ENCODE measurements around the gene RAMACL. TPM values are rescaled to one million over a fixed set of nuclear protein-coding genes. Genes with fewer than 3 reads are reported as not detected.

Gene RAMACL
- total and polyA plus RNA-seq, 2 donors (not counting 1 experiment from before 2014, with no cell fraction given): 2.7 TPM; not detected in 1

DNA sequence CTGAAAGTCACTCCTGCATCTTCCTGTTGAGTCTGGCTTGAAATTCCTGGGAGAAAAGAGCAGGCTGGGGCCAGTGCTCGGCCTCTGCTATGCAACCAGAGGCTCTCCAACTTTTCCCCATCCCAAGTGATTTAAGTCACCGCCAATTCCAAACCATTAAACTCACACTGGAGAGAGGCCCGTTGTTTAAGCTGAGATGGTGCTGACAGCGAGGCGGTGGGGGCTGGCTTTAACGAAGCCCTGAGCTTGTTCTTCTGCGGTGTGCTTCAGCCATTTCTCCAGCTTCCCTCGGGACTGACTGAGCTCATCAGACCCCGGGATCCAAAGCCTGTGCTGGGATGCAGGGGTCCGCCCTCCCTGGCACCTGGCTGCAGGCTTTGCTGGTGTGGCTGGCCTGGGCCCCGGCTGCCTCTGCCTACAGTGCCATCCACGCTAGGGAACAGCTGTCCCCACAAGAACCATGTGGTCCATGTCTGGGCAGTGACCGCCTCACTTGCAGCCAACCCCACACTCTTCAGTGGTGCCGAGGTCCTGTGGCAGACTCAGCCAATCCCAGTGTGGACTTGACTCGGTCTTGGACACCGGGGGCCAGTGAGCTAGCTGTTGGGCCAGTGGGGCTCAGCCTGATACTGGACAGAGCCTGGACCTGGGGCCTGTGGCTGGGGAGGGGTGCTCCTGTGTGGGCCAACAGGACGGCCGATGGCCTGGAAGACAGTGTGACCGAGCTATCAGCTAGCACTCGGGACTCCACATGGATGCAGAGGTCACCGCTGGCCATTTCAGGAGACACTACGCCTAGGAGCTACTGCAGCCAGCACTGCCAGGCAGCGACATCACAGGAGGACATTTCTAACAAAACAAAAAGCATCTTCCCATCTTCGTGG is 21.2 kb downstream of the RAMACL start:
- no peaks in the 10 kb centered on the region for H3K4me1 ChIP-seq (ENCODE audit: control insufficient read depth in 2 of 2, insufficient read depth in 2 of 2, low read length in 2 of 2)
- POLR2A ChIA-PET: no interaction called here
- ATAC-seq (ENCODE audit: low read depth): no peak
- H3K79me2 ChIP-seq (ENCODE audit: control insufficient read depth, insufficient read depth, low read length): no peaks in the 10 kb centered on the region
- H3K36me3 ChIP-seq (replicated peaks in 1 of 2; ENCODE audit: control extremely low read depth in 1 of 2, control insufficient read depth in 1 of 2, extremely low read depth in 1 of 2, insufficient read depth in 2 of 2, low read length in 1 of 2): no peaks in the 10 kb centered on the region
- peaks cover 0 to 7% (median 0%) of the 10 kb centered on the region in 3 donors for H3K9me3 ChIP-seq (ENCODE audit: control extremely low read depth in 1 of 3, control insufficient read depth in 2 of 3, insufficient read depth in 1 of 3, low read length in 2 of 3)
- H3K27me3 Mint-ChIP-seq: peaks cover 4% of the 10 kb centered on the region
- CTCF ChIA-PET: no interaction called here
- no peak for DNase-seq
- 96% methylated on average over 21 of the region's 24 CpGs for WGBS (ENCODE audit: insufficient coverage)
- no peak for TF ChIP-seq EZH2 (IDR thresholded peaks at IDR 0.05; ENCODE audit: borderline replicate concordance, insufficient read depth, low read depth, low read length, poor library complexity, severe bottlenecking)
- TF ChIP-seq, protein P1, sequence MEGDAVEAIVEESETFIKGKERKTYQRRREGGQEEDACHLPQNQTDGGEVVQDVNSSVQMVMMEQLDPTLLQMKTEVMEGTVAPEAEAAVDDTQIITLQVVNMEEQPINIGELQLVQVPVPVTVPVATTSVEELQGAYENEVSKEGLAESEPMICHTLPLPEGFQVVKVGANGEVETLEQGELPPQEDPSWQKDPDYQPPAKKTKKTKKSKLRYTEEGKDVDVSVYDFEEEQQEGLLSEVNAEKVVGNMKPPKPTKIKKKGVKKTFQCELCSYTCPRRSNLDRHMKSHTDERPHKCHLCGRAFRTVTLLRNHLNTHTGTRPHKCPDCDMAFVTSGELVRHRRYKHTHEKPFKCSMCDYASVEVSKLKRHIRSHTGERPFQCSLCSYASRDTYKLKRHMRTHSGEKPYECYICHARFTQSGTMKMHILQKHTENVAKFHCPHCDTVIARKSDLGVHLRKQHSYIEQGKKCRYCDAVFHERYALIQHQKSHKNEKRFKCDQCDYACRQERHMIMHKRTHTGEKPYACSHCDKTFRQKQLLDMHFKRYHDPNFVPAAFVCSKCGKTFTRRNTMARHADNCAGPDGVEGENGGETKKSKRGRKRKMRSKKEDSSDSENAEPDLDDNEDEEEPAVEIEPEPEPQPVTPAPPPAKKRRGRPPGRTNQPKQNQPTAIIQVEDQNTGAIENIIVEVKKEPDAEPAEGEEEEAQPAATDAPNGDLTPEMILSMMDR (IDR thresholded peaks at IDR 0.05): no peak
- no peak overlapping the region for H2AFZ ChIP-seq (ENCODE audit: insufficient read depth, low read depth, low read length, poor library complexity, severe bottlenecking)
- H3K4me2 ChIP-seq (replicated peaks; ENCODE audit: low read depth, low read length, poor library complexity, severe bottlenecking): no peak overlapping the region
- no peak overlapping the region for H3K27ac ChIP-seq (ENCODE audit: low read length in 2 of 2)
- H3K27ac Mint-ChIP-seq: no peak overlapping the region
- no peak overlapping the region for H3K9ac ChIP-seq (ENCODE audit: low read length)
- no peak overlapping the region for H3K4me3 ChIP-seq (ENCODE audit: control extremely low read depth in 1 of 5, extremely low read depth in 1 of 5, insufficient read depth in 1 of 5, low read depth in 2 of 5, low read length in 4 of 5)
- peaks cover 0 to 6% (median 0%) of the 10 kb centered on the region in 4 experiments for H3K27me3 ChIP-seq (replicated peaks in 1 of 4; ENCODE audit: control extremely low read depth in 1 of 4, control insufficient read depth in 3 of 4, insufficient read depth in 4 of 4, low read length in 3 of 4)
- intact Hi-C loops (cut with micrococcal nuclease): no loop called here
- no peak overlapping the region for H3K4me3 Mint-ChIP-seq
- H3K9me3 Mint-ChIP-seq (ENCODE audit: insufficient read depth): no peaks in the 10 kb centered on the region
- no peaks in the 10 kb centered on the region for H3K4me1 Mint-ChIP-seq
- no peaks in the 10 kb centered on the region for H4K20me1 ChIP-seq (ENCODE audit: control insufficient read depth, insufficient read depth, low read length, poor library complexity, severe bottlenecking)

DNA sequence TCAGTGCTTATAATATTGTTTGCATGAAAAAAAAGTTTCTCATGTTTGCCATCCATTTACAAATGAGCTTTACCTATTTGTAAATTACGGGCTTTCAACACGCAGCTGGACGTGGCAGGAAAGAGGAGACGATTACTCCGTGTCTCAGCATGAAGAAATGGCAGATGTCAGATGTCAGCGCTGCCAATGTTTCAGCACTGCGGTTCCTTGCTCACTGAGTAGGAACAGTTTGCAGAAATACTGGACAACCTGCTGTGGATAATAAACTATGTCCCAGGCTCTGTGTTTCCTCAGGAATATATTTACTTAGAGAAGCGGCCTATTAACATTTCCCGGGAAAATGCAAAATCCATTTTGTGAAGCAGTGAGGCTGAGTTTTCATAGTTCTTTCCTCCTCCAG is 22.7 kb downstream of the RAMACL start:
- intact Hi-C loops (cut with micrococcal nuclease): no loop called here

More for the DNA sequence above, 22.7 kb downstream of the RAMACL start:
- Histone ChIP-seq H2AFZ (ENCODE audit: insufficient read depth, low read depth, low read length, poor library complexity, severe bottlenecking) (no peak overlapping the region), H3K27me3 (replicated peaks in 1 of 4; ENCODE audit: control extremely low read depth in 1 of 4, control insufficient read depth in 3 of 4, insufficient read depth in 4 of 4, low read length in 3 of 4) (peaks cover 0 to 6% (median 0%) of the 10 kb centered on the region in 4 experiments), H3K27ac (ENCODE audit: low read length in 2 of 2) (no peak overlapping the region), H3K79me2 (ENCODE audit: control insufficient read depth, insufficient read depth, low read length) (no peaks in the 10 kb centered on the region), H4K20me1 (ENCODE audit: control insufficient read depth, insufficient read depth, low read length, poor library complexity, severe bottlenecking) (no peaks in the 10 kb centered on the region), H3K9ac (ENCODE audit: low read length) (no peak overlapping the region), H3K4me1 (ENCODE audit: control insufficient read depth in 2 of 2, insufficient read depth in 2 of 2, low read length in 2 of 2) (no peaks in the 10 kb centered on the region), H3K36me3 (replicated peaks in 1 of 2; ENCODE audit: control extremely low read depth in 1 of 2, control insufficient read depth in 1 of 2, extremely low read depth in 1 of 2, insufficient read depth in 2 of 2, low read length in 1 of 2) (no peaks in the 10 kb centered on the region), H3K4me2 (replicated peaks; ENCODE audit: low read depth, low read length, poor library complexity, severe bottlenecking) (no peak overlapping the region), H3K9me3 (ENCODE audit: control extremely low read depth in 1 of 3, control insufficient read depth in 2 of 3, insufficient read depth in 1 of 3, low read length in 2 of 3) (peaks cover 0 to 7% (median 4%) of the 10 kb centered on the region in 3 donors), H3K4me3 (ENCODE audit: control extremely low read depth in 1 of 5, extremely low read depth in 1 of 5, insufficient read depth in 1 of 5, low read depth in 2 of 5, low read length in 4 of 5) (no peak overlapping the region)
- H3K27ac Mint-ChIP-seq: no peak overlapping the region
- CTCF ChIA-PET: no interaction called here
- no peaks in the 10 kb centered on the region for H3K4me1 Mint-ChIP-seq
- peaks cover 5% of the 10 kb centered on the region for H3K9me3 Mint-ChIP-seq (ENCODE audit: insufficient read depth)
- 74% methylated on average over 7 of the region's 9 CpGs for whole genome bisulfite sequencing (ENCODE audit: insufficient coverage)
- H3K4me3 Mint-ChIP-seq: no peak overlapping the region
- TF ChIP-seq EZH2 (IDR thresholded peaks at IDR 0.05; ENCODE audit: borderline replicate concordance, insufficient read depth, low read depth, low read length, poor library complexity, severe bottlenecking): no peak
- TF ChIP-seq, protein P1 (IDR thresholded peaks at IDR 0.05): no peak
- POLR2A ChIA-PET: no interaction called here
- no peak for ATAC-seq (ENCODE audit: low read depth)
- H3K27me3 Mint-ChIP-seq: peaks cover 4% of the 10 kb centered on the region
- DNase-seq: no peak
